H9 (cell line): ENCODE results near the gene HELQ. TPM values are rescaled to one million over a fixed set of nuclear protein-coding genes. Genes with fewer than 3 reads are reported as not detected.

Experiments
- DNase-seq: peaks from one replicate; pipeline ENCODE4 v3.0.0-alpha.2; 2017
- H2AFZ ChIP-seq: one replicate; pipeline ENCODE4 v1.6.1; 2013; ENCODE audit warnings: mild to moderate bottlenecking, low read length, control low read depth, moderate library complexity
- H2AK5ac ChIP-seq: 2 replicates; pipeline ENCODE4 v1.6.1; 2013; ENCODE audit warnings: low read length, control low read depth, mixed read lengths; ENCODE audit not compliant: insufficient read length
- H2BK120ac ChIP-seq: one replicate; pipeline ENCODE4 v1.6.1; 2013; ENCODE audit warnings: low read depth, mild to moderate bottlenecking, low read length, control low read depth, inconsistent platforms; ENCODE audit not compliant: poor library complexity, severe bottlenecking
- H2BK12ac ChIP-seq: 2 replicates; pipeline ENCODE4 v1.6.1; 2013; ENCODE audit warnings: low read length, control low read depth, mixed read lengths, low read depth; ENCODE audit not compliant: insufficient read length
- H2BK15ac ChIP-seq: 2 replicates; pipeline ENCODE4 v1.6.1; 2013; ENCODE audit warnings: low read depth, low read length, control low read depth
- H2BK20ac ChIP-seq: one replicate; pipeline ENCODE4 v1.6.1; 2013; ENCODE audit warnings: low read depth, mild to moderate bottlenecking, low read length, control low read depth, inconsistent platforms; ENCODE audit not compliant: poor library complexity, severe bottlenecking
- H2BK5ac ChIP-seq: 2 replicates; pipeline ENCODE4 v1.6.1; 2013; ENCODE audit warnings: low read length, control low read depth, mixed read lengths; ENCODE audit not compliant: insufficient read length
- H3K14ac ChIP-seq: 2 replicates; pipeline ENCODE4 v1.6.1; 2013; ENCODE audit warnings: low read length, control low read depth; ENCODE audit not compliant: insufficient read depth
- H3K18ac ChIP-seq: 2 replicates; pipeline ENCODE4 v1.6.1; 2013; ENCODE audit warnings: low read depth, mild to moderate bottlenecking, mixed read lengths, low read length, control low read depth; ENCODE audit not compliant: insufficient read length
- H3K23ac ChIP-seq: 2 replicates; pipeline ENCODE4 v1.6.1; 2013; ENCODE audit warnings: low read length, control low read depth, mixed read lengths, low read depth; ENCODE audit not compliant: insufficient read length
- H3K23me2 ChIP-seq: 2 replicates; pipeline ENCODE4 v1.6.1; 2013; ENCODE audit warnings: low read depth, mild to moderate bottlenecking, mixed read lengths, low read length, control low read depth; ENCODE audit not compliant: insufficient read length, poor library complexity, severe bottlenecking
- H3K27ac ChIP-seq: 2 replicates; pipeline ENCODE4 v1.5.1; 2013; ENCODE audit warnings: low read length, control low read depth, mixed read lengths, low read depth; ENCODE audit not compliant: insufficient read length
- H3K27me3 ChIP-seq: 2 replicates; pipeline ENCODE4 v1.6.1; 2013; ENCODE audit warnings: low read length, control low read depth, inconsistent platforms; ENCODE audit not compliant: insufficient read depth
- H3K4ac ChIP-seq: 2 replicates; pipeline ENCODE4 v1.6.1; 2013; ENCODE audit warnings: low read depth, mild to moderate bottlenecking, control low read depth, inconsistent platforms, low read length, moderate library complexity
- H3K4me1 ChIP-seq: 2 replicates; pipeline ENCODE4 v1.6.1; 2013; ENCODE audit warnings: low read length, control low read depth, inconsistent platforms; ENCODE audit not compliant: insufficient read depth
- H3K4me2 ChIP-seq: 2 replicates; pipeline ENCODE4 v1.6.1; 2013; ENCODE audit warnings: low read length, control low read depth, mixed read lengths; ENCODE audit not compliant: insufficient read length, insufficient read depth
- H3K56ac ChIP-seq: 2 replicates; pipeline ENCODE4 v1.6.1; 2013; ENCODE audit warnings: low read depth, mild to moderate bottlenecking, mixed read lengths, low read length, control low read depth; ENCODE audit not compliant: insufficient read length
- H3K79me1 ChIP-seq: 2 replicates; pipeline ENCODE4 v1.6.1; 2013; ENCODE audit warnings: low read depth, mild to moderate bottlenecking, moderate library complexity, low read length, control low read depth, inconsistent platforms; ENCODE audit not compliant: insufficient read depth, poor library complexity, severe bottlenecking
- H3K79me2 ChIP-seq: 2 replicates; pipeline ENCODE4 v1.6.1; 2013; ENCODE audit warnings: low read length, control low read depth, inconsistent platforms; ENCODE audit not compliant: insufficient read depth
- H3K9ac ChIP-seq: 2 replicates; pipeline ENCODE4 v1.6.1; 2013; ENCODE audit warnings: low read length, control low read depth, mixed read lengths; ENCODE audit not compliant: insufficient read length; ENCODE audit errors: extremely low read depth
- H3K9me3 ChIP-seq: one replicate; pipeline ENCODE4 v1.6.1; 2013; ENCODE audit warnings: low read depth, low read length, inconsistent platforms; ENCODE audit not compliant: control insufficient read depth
- H3T11ph ChIP-seq: one replicate; pipeline ENCODE4 v1.6.1; 2013; ENCODE audit warnings: mild to moderate bottlenecking, low read length, control low read depth, inconsistent platforms
- H4K20me1 ChIP-seq: one replicate; pipeline ENCODE4 v1.6.1; 2013; ENCODE audit not compliant: control insufficient read depth, insufficient read length, insufficient read depth
- H4K5ac ChIP-seq: 2 replicates; pipeline ENCODE4 v1.6.1; 2013; ENCODE audit warnings: low read depth, mild to moderate bottlenecking, mixed read lengths, low read length, control low read depth; ENCODE audit not compliant: insufficient read length
- H4K8ac ChIP-seq: replicated peaks from 2 replicates; pipeline ENCODE4 v1.6.1; 2013; ENCODE audit warnings: low read length, control low read depth, mixed read lengths, low read depth; ENCODE audit not compliant: insufficient read length
- H4K91ac ChIP-seq: 2 replicates; pipeline ENCODE4 v1.6.1; 2013; ENCODE audit warnings: low read depth, mild to moderate bottlenecking, moderate library complexity, mixed read lengths, low read length, control low read depth; ENCODE audit not compliant: insufficient read length
- H3K27ac Mint-ChIP-seq, 3 experiments: 2 replicates in 2 of 3; 3 replicates in 1 of 3; pipeline ENCODE4 v1.8.0; 2020 to 2021; ENCODE audit warnings: mixed read lengths in 3 of 3, mild to moderate bottlenecking in 1 of 3, moderate library complexity in 1 of 3
- H3K27me3 Mint-ChIP-seq: 2 replicates; pipeline ENCODE4 v1.8.0; 2021; ENCODE audit warnings: low read depth, mild to moderate bottlenecking, moderate library complexity, mixed read lengths
- H3K36me3 Mint-ChIP-seq, 3 experiments: 2 replicates in 2 of 3; 3 replicates in 1 of 3; pipeline ENCODE4 v1.8.0; 2020 to 2021; ENCODE audit warnings: low read depth in 3 of 3, mixed read lengths in 3 of 3; ENCODE audit not compliant: insufficient read depth in 1 of 3
- H3K4me1 Mint-ChIP-seq, 2 experiments: 2 replicates each; pipeline ENCODE4 v1.8.0; 2020; ENCODE audit warnings: mixed read lengths in 2 of 2
- H3K4me3 Mint-ChIP-seq, 2 experiments: 2 replicates in 1 of 2; 3 replicates in 1 of 2; pipeline ENCODE4 v1.8.0; 2020 to 2021; ENCODE audit warnings: mild to moderate bottlenecking in 2 of 2, mixed read lengths in 2 of 2, moderate library complexity in 1 of 2
- H3K9me3 Mint-ChIP-seq, 2 experiments: 2 replicates in 1 of 2; 3 replicates in 1 of 2; pipeline ENCODE4 v1.8.0; 2020; ENCODE audit warnings: mild to moderate bottlenecking in 2 of 2, mixed read lengths in 2 of 2, moderate library complexity in 1 of 2
- CTCF ChIP-seq: fragments of 200-600 bp; sonication (generic); conservative IDR thresholded peaks from 3 replicates; pipeline ENCODE4 v1.8.0; 2021; ENCODE audit warnings: antibody characterized with exemption, mild to moderate bottlenecking
- WGBS: extraction: QIAGEN DNeasy Blood & Tissue Kit; methylation state at CpG from one replicate; pipeline ENCODE4 v1.1.7; 2013; ENCODE audit warnings: missing lambda C conversion rate, low lambda C conversion rate, mixed read lengths; ENCODE audit not compliant: insufficient read length; ENCODE audit errors: extremely low coverage; 5-methylcytosine and 5-hydroxymethylcytosine counted together
- long read RNA-seq: library from polyadenylated mRNA; unstranded; transcript quantifications from one replicate; pipeline ENCODE4 v2.0.0, GENCODE V29; 2020
- total RNA-seq: library from RNA; stranded (reverse); gene quantifications from 2 replicates; pipeline ENCODE4 v1.2.1, GENCODE V29; 2021

Gene HELQ
- 13.9 and 16.2 TPM in 2 replicates for total RNA-seq
- long read RNA-seq, transcript HELQ-206 (2 exons, 574 nt): minor isoform, 5 of 80 reads
- long read RNA-seq, transcript HELQ-201 (18 exons, 3,579 nt): major isoform, 8 of 80 reads
- long read RNA-seq, transcript HELQ-202 (2 exons, 744 nt): major isoform, 8 of 80 reads
- long read RNA-seq, partial matches to known transcripts: 47 of 80 reads
- long read RNA-seq, other reads (novel, unspliced or antisense): 10 of 80 reads

GRCh38 chr4:83455281-83456183 lies at the start of gene HELQ, which contains the start of gene MRPS18C:
Gene HELQ, minus strand, starts transcription at chr4:83455823. Its CDS starts 130 bp downstream, at chr4:83455693.
Gene MRPS18C, plus strand, starts transcription at chr4:83456058. Its CDS starts 20 bp downstream, at chr4:83456078.
- no peaks in the 10 kb centered on the region for H3K9me3 Mint-ChIP-seq
- Histone ChIP-seq H4K5ac (no peak within 1 kb of the TSS), H2AFZ (no peak within 1 kb of the TSS), H3K79me1 (no peaks in the 10 kb centered on the region), H2AK5ac (no peak within 1 kb of the TSS), H3K23ac (no peak within 1 kb of the TSS), H3K27me3 (no peaks in the 10 kb centered on the region), H3K9ac (peak within 1 kb of the TSS; percentile 83), H3K4me1 (no peaks in the 10 kb centered on the region), H3K23me2 (peaks cover 4% of the 10 kb centered on the region), H3K4ac (no peak within 1 kb of the TSS), H2BK5ac (no peak within 1 kb of the TSS), H2BK120ac (no peak within 1 kb of the TSS), H3K79me2 (peaks cover 1% of the 10 kb centered on the region; the same call in 1 of the 2 replicates), H4K91ac (no peak within 1 kb of the TSS), H2BK15ac (no peak within 1 kb of the TSS), H3K18ac (peak within 1 kb of the TSS; percentile 64), H2BK12ac (no peak within 1 kb of the TSS), H2BK20ac (no peak within 1 kb of the TSS), H3K9me3 (no peaks in the 10 kb centered on the region), H3K4me2 (peak within 1 kb of the TSS; percentile 64), H3K56ac (no peak within 1 kb of the TSS), H3K27ac (peak within 1 kb of the TSS; percentile 6), H3T11ph (no peak within 1 kb of the TSS), H4K8ac (no peak within 1 kb of the TSS), H4K20me1 (no peaks in the 10 kb centered on the region), H3K14ac (peak within 1 kb of the TSS; percentile 73)
- H3K27me3 Mint-ChIP-seq: no peaks in the 10 kb centered on the region
- H3K4me3 Mint-ChIP-seq: peak within 1 kb of the TSS; percentile 98 to 100
- peak; percentile 97 for DNase-seq
- peaks cover 9 to 10% of the 10 kb centered on the region in 2 experiments for H3K4me1 Mint-ChIP-seq
- H3K36me3 Mint-ChIP-seq: peaks cover 7 to 51% (median 47%) of the 10 kb centered on the region in 3 experiments; a peak in 6 of 7 replicates
- peak; percentile 47 for TF ChIP-seq CTCF
- peak within 1 kb of the TSS; percentile 99 to 100 (median 100) for H3K27ac Mint-ChIP-seq
- WGBS: no CpG with 5 or more reads among the region's 58 CpGs
